HUDEP-2 (cell line): Measurements from ENCODE around the gene CENATAC.
A peak's percentile ranks its signal among the peaks of the same experiment; 100 is the strongest.
"Not testable (repeated sequence)": the region's sequence is repeated elsewhere in the genome, so short reads cannot be mapped to it uniquely, and the experiment has no call there.

Experiments used
- DNase-seq, 76 experiments: peaks; one replicate each; lab custom pipeline; 2025; ENCODE audit not compliant: unreplicated experiment in 76 of 76; lab: John Stamatoyannopoulos, UW

The CENATAC gene

DNA sequence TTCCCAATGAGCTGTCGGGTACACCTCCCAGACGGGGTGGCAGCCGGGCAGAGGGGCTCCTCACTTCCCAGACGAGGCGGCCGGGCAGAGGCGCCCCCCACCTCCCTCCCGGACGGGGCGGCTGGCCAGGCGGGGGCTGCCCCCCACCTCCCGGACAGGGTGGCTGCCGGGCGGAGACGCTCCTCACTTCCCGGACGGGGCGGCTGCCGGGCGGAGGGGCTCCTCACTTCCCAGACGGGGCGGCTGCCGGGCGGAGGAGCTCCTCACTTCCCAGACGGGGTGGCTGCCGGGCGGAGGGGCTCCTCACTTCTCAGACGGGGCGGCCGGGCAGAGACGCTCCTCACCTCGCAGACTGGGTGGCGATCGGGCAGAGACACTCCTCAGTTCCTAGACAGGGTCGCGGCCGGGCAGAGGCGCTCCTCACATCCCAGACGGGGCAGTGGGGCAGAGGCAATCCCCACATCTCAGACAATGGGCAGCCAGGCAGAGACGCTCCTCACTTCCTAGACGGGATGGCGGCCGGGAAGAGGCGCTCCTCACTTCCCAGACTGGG lies 6.4 kb upstream of the CENATAC start:
- DNase-seq, result not testable (repeated sequence)

DNA sequence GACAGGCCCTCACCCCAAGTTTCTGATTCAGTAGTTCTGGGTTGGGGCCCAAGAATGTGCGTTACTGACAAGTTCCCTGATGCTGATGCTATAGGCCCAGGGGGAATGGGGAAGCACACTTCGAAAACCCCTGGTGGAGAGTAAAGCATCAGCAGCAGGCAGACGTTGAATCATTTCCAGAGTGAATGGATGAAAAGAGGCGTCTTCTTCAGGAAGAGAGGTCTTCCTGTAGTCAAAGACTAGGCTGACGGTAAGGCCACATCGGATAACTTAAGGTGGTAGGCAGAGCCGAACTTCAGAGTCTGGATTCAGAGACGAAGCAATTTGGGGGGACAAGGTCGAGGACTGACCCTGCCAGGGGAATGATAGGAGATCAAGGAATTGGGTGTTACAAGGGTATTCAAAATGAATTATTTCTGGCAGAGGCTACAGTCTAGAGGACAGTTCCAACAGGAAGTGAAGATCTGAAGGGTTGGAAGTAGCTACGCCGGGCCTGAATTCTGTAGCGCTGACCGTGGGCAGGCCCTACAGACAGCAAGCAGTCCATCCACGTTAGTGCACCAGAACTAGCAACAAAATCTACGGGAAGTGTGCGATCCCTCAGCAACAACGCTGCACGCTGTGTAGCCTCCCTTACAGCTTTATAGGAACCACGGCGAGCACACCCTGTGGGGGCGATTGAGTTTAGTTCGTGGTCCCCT lies 862 bp upstream of the CENATAC start:
- DNase-seq, result peak in 11 of 76 experiments; percentile 3 to 47 (median 16)

DNA sequence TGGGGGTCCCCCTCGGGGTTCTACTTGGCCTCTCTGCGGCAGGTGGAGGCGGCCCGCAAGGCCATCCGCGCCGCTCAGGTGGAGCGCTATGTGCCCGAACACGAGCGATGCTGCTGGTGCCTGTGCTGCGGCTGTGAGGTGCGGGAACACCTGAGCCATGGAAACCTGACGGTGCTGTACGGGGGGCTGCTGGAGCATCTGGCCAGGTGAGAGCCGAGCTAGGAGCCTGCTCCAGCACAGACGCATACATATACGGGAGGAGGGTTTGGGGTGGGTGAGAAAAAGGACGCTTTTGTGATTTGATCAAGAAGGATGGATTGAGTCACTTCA lies 415 bp downstream of the CENATAC start:
- no peak for DNase-seq

DNA sequence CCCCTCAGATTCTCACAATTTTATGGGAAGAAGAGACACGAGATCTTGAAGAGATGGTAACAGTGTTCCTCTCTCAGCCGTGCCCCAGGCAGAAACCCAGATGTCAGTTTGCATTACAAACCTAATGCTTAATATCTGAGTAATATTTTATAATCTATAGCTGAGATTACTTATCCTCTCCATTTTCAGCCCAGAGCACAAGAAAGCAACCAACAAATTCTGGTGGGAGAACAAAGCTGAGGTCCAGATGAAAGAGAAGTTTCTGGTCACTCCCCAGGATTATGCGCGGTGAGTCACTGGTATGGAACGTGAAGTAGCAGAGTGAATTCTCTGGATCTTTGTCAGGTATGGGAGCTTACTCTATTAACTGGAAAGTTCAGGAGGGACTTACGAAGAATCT lies 884 bp downstream of the CENATAC start:
- DNase-seq, result no peak

DNA sequence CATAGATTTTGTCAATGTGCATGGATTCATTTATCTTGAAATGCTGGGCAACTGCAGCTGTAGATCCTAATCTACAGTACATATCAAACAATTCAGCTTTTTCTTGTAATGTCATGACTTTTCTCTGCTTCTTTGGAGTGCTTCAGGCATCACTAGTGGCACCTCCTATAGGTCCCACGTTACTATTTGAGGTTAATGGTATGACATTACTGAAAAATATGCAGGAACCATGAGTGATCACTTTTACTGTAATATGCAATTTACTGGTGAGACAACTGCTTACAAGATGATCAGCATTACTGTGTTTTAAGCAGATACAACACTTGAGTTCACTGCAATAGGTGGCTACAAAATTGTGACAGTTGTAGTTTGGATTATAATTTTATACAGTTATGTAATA lies 3.0 kb downstream of the CENATAC start:
- DNase-seq, result peak in 2 of 76 experiments; percentile 6 to 18

DNA sequence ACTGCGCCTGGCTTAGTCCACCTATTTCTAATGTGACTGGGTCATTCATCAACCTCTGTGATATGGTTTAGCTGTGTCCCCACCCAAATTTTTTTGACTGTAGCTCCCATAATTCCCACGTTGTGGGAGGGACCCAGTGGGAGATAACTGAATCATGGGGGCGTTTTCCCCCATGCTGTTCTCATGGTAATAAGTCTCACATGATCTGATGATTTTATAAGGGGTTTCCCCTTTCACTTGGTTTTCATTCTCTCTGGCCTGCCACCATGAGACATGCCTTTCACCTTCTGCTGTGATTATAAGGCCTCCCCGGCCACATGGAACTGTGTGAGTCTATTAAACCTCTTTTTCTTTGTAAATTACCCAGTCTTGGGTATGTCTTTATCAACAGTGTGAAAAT lies 8.7 kb downstream of the CENATAC start:
- DNase-seq, result peak in 3 of 76 experiments; percentile 12 to 15 (median 14)

DNA sequence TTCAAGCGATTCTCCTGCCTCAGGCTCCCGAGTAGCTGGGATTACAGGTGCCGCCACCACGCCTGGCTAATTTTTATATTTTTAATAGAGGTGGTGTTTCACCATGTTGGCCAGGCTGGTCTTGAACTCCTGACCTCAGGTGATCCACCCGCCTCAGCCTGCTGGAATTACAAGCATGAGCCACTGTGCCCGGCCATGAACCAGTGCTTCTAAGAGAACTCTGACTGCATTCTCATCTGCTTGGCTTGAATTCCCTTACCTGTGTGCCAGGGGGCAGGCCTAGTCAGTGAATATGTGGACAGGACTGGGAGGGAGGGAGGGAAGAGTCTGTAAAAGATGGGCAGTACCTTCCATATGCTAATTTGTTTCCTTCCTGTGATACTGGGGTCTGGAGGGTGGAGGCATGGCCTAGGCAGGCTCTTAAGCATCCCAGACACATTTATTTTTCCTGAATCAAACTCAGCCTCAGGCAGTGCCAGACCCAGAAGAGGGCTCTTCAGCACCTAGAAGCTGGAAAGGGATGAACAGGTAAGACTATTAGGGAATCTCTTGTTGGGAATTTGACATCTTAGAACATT lies 13.6 kb downstream of the CENATAC start:
- DNase-seq, result no peak

DNA sequence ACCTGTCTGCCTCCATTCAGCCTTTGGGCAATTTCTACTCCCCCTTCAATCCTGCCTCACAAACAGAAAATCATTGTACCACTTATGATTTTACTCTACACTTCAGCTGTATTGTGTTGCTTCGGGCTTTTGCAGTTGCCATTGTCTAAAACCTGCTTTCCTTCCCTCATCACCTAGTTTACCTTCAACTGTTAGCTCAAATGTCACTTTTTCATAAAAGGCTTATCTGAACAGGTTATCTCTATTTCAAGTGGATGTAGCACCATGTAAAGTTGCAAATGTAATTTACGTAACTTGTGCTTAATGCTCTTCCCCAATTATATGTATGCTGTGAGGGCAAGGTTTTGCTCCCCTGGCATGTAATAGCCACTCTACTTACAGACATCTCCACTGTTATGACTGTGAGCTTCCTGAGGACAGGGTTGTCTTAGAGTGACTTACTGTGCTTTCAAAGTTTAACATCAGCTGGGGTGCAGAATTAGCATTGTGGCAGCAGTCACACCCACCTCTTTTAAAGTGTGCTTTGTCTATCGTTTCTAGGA lies 14.8 kb downstream of the CENATAC start:
- no peak for DNase-seq

DNA sequence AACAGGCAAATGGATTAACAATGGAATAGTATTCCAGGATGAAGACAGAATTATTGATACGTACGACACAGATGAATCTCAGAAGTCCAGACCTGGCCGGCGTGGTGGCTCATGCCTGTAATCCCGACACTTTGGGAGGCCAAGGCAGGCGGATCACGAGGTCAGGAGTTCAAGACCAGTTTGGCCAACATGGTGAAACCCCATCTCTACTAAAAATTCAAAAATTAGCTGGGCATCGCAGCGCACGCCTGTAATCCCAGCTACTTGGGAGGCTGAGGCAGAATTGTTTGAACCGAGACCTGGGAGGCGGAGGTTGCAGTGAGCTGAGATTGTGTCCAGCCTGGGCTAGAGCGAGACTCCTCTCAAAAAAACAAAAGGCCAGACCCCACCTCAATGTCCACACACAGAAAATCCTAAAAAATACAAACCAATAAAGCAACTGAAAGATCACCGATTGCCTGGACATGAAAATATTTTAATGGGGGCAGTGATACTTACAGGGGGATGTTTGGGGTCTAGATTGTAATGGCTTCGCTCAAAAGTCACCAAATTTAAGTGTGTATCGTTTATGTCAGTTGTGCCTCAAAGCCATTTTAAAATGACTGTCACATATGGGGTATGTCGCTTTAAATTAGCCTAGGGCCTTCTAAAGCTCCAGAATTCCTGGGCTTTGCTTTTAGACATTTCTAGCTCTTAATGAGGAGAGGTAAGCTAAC lies 16.4 kb downstream of the CENATAC start:
- no peak for DNase-seq

DNA sequence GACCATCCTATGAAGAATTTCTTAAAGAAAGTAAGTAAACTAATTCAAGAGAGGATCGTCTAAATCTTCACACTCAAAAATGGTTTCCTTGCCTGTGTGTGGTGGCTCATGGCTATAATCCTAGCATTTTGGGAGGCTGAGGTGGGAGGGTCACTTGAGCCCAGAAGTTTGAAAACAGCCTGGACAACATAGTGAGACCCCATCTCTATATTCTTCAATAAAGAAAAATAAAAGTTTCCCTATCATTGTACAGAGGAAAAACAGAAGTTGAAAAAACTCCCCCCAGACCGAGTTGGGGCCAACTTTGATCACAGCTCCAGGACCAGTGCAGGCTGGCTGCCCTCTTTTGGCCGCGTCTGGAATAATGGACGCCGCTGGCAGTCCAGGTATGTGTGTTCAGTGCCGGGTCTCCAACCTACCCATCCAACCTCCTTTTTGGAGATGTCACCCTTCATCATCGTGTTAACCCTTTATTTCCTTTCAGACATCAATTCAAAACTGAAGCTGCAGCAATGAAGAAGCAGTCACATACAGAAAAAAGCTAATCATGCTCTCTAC lies 17.2 kb downstream of the CENATAC start:
- peak in 1 of 76 experiments; percentile 7 for DNase-seq

DNA sequence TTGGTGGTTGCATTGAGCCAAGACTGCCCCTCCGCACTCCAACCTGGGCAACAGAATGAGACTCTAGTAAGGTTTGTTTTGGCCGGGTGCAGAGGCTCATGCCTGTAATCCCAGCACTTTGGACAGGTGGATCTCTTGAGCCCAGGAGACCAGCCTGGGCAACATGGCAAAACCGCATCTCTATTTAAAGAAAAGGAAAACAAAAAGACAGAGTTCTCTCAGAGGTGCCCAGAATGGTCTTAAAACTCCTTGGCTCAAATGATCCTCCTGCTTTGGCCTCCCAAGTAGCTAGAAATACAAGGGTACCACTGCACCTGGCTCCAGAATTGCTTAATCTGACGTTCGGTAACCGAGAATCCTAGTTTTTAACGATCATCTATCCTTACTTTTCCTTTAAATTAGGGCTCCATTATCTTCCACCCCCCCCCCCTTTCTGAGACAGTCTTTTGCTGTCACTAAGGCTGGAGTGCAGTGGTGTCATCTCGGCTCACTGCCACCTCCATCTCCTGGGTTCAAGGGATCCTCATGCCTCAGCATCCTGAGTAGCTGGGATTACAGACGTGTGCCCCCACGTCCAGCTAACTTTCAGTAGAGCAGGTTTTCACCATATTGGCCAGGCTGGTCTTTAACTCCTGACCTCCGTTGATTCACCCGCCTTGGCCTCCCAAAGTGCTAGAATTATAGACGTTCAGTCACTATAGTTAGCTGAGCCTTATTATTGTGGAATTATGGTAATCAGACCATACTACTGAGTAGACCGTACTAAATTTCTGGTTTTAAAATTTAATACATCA lies 18.5 kb downstream of the CENATAC start:
- DNase-seq, result no peak

DNA sequence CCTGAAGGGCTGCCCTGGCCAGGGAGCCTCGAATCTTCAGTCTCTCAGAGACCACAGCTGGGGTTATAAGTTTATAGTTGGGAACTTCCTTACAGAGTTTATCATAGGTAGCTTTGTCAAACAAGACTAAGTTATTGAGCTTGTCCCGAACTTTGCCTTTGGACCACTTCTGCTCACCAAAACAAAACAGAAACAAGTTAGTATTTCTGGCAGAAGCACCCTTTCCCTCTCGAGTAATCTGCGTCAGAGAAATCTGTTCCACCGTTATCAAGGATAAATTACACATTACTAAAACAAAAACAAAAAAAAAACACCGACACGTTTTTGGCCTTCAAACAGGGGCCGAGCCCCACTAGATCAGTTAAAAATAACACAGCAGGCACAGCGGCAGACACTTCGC lies 19.4 kb downstream of the CENATAC start:
- not testable (repeated sequence) for DNase-seq

DNA sequence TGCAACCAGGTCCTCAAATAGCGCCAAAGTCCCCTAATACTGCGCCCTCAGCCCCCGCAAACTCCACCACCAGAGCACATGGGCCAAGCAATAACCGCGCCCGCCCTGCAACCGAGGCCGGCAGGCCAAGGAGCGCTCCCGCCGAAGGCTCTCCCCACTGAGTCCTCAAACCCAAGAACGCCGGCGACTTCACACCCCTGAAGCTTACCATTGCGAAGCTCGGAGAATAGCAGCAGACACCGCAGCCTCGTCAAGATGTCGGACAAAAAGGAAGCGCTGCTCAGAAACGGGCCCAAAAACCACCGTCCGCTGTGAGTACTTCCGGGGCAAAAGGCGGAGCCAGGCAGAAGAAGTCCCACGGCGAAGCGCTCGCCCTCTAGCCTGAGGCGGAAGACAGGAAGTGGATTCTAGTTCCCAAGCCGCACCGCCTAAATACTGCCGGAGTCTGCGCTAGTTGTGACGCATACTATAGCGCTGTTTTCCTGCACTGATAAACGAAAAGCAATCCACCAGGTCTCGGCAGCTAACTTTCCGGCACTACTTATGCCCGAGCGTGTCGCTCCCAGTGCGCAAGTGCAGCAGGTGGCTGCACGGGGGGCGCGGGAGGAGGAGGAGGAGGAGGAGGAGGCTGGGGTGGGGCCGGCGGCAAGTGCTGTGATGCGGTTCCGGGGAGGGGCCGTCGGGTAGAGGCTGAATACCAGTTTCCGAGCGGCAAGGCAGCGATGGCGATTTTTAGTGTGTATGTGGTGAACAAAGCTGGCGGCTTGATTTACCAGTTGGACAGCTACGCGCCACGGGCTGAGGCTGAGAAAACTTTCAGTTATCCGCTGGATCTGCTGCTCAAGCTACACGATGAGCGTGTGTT lies 20.4 kb downstream of the CENATAC start, which contains the start of the genes RPS25 and TRAPPC4:
Gene RPS25 (minus strand): TSS at position 270 of the 865 bp plus-strand sequence. CDS start 59 bp downstream, at position 211.
Gene TRAPPC4 (plus strand): TSS at position 693 of the 865 bp plus-strand sequence. CDS start 30 bp downstream, at position 723.
- DNase-seq, result peak in 75 of 76 experiments; percentile 54 to 96 (median 89)

DNA sequence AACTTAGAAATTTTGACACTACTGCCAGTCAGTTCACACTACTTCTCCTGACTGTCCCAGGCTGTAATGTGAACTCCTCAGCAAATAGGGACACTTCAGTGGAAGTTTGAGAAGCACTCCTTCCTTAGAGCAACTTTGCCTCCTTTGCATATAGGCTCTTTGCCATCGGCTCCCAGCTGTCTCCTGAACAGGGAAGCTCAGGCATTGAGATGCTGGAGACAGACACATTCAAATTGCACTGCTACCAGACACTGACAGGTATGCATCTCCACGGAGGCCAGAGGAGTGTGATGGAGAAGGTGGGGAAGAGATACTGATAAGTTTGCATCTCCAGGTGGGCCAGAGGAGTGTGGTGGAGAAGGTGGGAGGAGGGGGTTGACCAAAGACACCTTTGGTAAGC lies 22.1 kb downstream of the CENATAC start:
- DNase-seq, result no peak

DNA sequence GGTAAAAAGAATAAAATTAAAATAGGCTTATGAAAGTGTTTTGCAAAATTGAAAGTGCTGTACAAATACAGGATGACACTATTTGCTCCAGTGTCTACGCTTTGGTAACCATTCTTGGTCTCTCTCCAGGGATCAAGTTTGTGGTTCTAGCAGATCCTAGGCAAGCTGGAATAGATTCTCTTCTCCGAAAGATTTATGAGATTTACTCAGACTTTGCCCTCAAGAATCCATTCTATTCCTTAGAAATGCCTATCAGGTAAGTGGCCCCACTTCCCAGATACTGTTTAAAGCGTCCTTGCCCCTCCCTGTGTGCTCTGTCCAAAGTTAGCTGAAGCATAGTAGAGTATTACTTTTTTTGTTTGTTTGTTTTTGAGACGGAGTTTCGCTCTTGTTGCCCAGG lies 23.7 kb downstream of the CENATAC start:
- DNase-seq, result no peak

DNA sequence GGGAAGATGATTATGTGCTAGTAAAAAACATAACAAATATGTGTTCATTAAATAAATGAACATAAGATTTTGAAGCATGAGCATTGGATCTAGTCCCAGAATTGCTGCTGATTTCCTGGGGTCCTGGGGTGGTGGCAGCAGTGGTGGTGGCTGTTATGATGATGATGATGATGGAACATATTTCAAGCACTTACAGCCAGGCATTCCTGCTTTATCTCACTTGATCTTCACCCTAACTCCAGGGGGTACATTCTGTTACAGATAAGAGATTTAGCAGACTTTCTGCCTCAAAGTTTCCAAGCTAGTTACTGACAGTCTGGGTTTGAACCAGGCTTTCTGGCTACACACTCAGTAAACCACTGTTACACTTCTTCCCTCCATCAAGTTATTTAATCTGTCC lies 25.8 kb downstream of the CENATAC start:
- DNase-seq, result peak in 2 of 76 experiments; percentile 17 to 20

DNA sequence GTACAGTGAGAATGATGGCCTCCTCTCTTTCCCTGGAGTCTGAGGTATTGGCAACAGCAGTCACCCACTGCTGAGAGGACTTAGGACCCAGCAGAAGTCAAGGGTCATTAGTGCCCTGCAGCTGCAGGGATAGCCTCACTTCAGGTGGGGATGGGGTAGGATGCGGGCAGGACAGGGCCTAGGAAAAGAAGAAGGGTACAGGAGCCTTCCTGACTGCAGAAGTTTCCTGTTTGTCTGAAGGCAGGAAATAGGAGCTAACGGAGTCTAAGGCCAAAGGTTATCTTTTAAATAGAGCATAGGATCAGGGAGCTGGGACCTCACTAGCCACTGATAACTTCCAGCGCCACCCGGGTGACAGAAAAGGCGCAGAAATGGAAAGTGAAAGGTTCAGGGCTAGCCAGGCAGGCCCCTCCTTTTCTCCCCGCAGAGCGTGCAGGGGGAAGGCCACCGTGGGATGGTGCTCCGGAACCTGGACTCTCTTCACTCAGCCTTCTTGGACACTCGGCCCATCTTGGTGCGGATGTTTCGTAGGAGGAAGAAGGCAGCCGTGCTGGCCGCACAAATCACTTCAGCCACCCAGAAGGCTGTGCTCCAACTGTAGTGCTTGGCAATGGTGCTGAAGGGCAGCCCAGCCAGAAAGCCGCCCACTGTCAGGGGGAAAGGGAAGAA lies 26.6 kb downstream of the CENATAC start:
- no peak for DNase-seq

DNA sequence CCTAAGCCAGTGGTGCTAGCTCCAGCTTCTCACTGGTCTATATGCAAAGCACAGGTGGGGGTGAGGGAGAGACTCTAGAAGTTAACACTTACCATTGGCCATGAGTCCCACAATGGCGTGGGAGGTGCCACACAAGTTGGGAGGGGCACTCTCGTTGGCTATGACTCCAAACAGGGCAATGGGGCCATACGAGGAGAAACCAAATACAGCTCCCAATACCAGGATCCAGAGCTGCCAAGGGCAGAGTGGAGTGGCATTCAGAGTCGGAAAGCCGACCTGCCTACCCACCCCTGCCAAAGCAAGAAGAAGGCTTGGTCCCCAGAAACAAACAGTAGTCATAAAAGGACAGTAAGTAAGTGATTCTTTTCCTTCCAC lies 27.1 kb downstream of the CENATAC start:
- DNase-seq, result peak in 21 of 76 experiments; percentile 3 to 49 (median 20)

DNA sequence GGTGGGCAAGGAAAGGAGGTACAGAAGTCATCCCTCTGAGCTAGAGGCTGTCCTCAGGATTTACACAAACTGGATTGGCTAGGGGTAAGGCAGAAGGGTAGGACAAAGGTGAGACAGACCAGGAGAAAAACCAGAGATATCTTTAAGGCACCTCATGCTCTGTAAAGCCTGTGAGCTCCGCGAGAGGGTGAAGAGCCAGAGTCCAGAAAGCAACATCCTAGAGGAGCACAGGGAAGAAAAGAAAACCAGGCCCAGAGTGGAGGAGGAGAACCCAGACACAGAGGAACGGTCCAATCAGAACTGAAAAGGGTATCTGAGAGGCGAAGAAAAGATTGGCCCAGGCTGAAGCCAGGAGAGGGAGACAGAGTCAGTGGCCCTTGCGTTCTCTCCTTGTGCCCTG lies 27.6 kb downstream of the CENATAC start:
- DNase-seq, result no peak
